GM23338 (cell line): ENCODE results near the gene SIM1. TPM values are rescaled to one million over a fixed set of nuclear protein-coding genes. Genes with fewer than 3 reads are reported as not detected.

ENCODE experiments used
- ATAC-seq: fragments of 200-7000 bp; cut with Tn5 transposase; 3 replicates; pipeline ENCODE4 v1.9.1; 2020
- DNase-seq: peaks from one replicate; pipeline ENCODE4 v3.0.0-alpha.2; 2015; ENCODE audit warnings: low spot score
- H2AFZ ChIP-seq: fragments of 200-600 bp; sonication (generic); 2 replicates; pipeline ENCODE4 v1.8.0; 2016; ENCODE audit warnings: antibody characterized with exemption, mild to moderate bottlenecking, moderate library complexity
- H3F3A ChIP-seq: fragments of 200-600 bp; sonication (generic); replicated peaks from 2 replicates; pipeline ENCODE4 v1.8.0; 2017; ENCODE audit warnings: antibody characterized with exemption, mixed run types, low read depth
- H3K27ac ChIP-seq: fragments of 200-600 bp; sonication (generic); 2 replicates; pipeline ENCODE4 v1.6.1; 2016; ENCODE audit warnings: low read depth
- H3K27me3 ChIP-seq: fragments of 200-600 bp; sonication (generic); 2 replicates; pipeline ENCODE4 v1.8.0; 2016; ENCODE audit warnings: mild to moderate bottlenecking, mixed run types, moderate library complexity; ENCODE audit not compliant: insufficient read depth
- H3K36me3 ChIP-seq: fragments of 200-600 bp; sonication (generic); 2 replicates; pipeline ENCODE4 v1.8.0; 2016; ENCODE audit warnings: mild to moderate bottlenecking; ENCODE audit not compliant: insufficient read depth
- H3K4me1 ChIP-seq: fragments of 200-600 bp; sonication (generic); 2 replicates; pipeline ENCODE4 v1.8.0; 2016; ENCODE audit warnings: mild to moderate bottlenecking, moderate library complexity; ENCODE audit not compliant: insufficient read depth
- H3K4me2 ChIP-seq: fragments of 200-600 bp; sonication (generic); 2 replicates; pipeline ENCODE4 v1.7.1; 2017; ENCODE audit warnings: mixed run types
- H3K4me3 ChIP-seq: fragments of 200-600 bp; sonication (generic); 2 replicates; pipeline ENCODE4 v1.6.1; 2016; ENCODE audit warnings: mixed run types
- H3K79me2 ChIP-seq: fragments of 200-600 bp; sonication (generic); replicated peaks from 2 replicates; pipeline ENCODE4 v1.8.0; 2017; ENCODE audit warnings: mild to moderate bottlenecking; ENCODE audit not compliant: insufficient read depth
- H3K9me2 ChIP-seq: fragments of 200-600 bp; sonication (generic); 2 replicates; pipeline ENCODE4 v1.8.0; 2017; ENCODE audit not compliant: insufficient read depth
- H4K20me1 ChIP-seq: fragments of 200-600 bp; sonication (generic); replicated peaks from 2 replicates; pipeline ENCODE4 v1.8.0; 2017; ENCODE audit warnings: mild to moderate bottlenecking; ENCODE audit not compliant: insufficient read depth
- H3K27ac Mint-ChIP-seq: 2 replicates; pipeline ENCODE4 v1.8.0; 2020; ENCODE audit warnings: inconsistent platforms, mild to moderate bottlenecking, moderate library complexity, mixed read lengths
- H3K27me3 Mint-ChIP-seq: 3 replicates; pipeline ENCODE4 v1.8.0; 2022; ENCODE audit warnings: low read depth, mild to moderate bottlenecking, moderate library complexity, mixed read lengths, inconsistent platforms; ENCODE audit not compliant: insufficient read depth, poor library complexity
- H3K36me3 Mint-ChIP-seq: 3 replicates; pipeline ENCODE4 v1.8.0; 2021; ENCODE audit warnings: low read depth, mild to moderate bottlenecking, inconsistent platforms, moderate library complexity, mixed read lengths
- H3K4me1 Mint-ChIP-seq: 3 replicates; pipeline ENCODE4 v1.8.0; 2020; ENCODE audit warnings: mild to moderate bottlenecking, inconsistent platforms, mixed read lengths
- H3K4me3 Mint-ChIP-seq: 3 replicates; pipeline ENCODE4 v1.8.0; 2021; ENCODE audit warnings: moderate library complexity, mild to moderate bottlenecking, inconsistent platforms, mixed read lengths
- H3K9me3 Mint-ChIP-seq: 3 replicates; pipeline ENCODE4 v1.8.0; 2020; ENCODE audit warnings: moderate library complexity, mild to moderate bottlenecking, inconsistent platforms, mixed read lengths
- CREB1 ChIP-seq: fragments of 250-450 bp; sonication (Bioruptor Pico); IDR thresholded peaks from 2 replicates; pipeline ENCODE4 v1.5.0; 2020; ENCODE audit warnings: low read depth, mild to moderate bottlenecking, moderate library complexity
- EZH2 ChIP-seq: fragments of 200-600 bp; sonication (generic); IDR thresholded peaks from one replicate; pipeline ENCODE4 v1.8.0; 2017; ENCODE audit warnings: antibody characterized with exemption, mild to moderate bottlenecking, low read depth; ENCODE audit not compliant: unreplicated experiment
- EZH2phosphoT487 ChIP-seq: fragments of 200-600 bp; sonication (generic); IDR thresholded peaks from one replicate; pipeline ENCODE4 v1.8.1; 2018; ENCODE audit warnings: antibody characterized with exemption; ENCODE audit not compliant: unreplicated experiment
- JUNB ChIP-seq: IDR thresholded peaks from one replicate; pipeline ENCODE4 v1.6.1; 2016; ENCODE audit warnings: antibody characterized with exemption; ENCODE audit not compliant: unreplicated experiment
- NANOG ChIP-seq: IDR thresholded peaks from 2 replicates; pipeline ENCODE4 v1.6.1; 2016; ENCODE audit warnings: antibody characterized with exemption, borderline replicate concordance
- POLR2AphosphoS5 ChIP-seq: IDR thresholded peaks from 2 replicates; pipeline ENCODE4 v1.6.1; 2016; ENCODE audit warnings: antibody characterized with exemption, low read depth
- STAT1 ChIP-seq: IDR thresholded peaks from one replicate; pipeline ENCODE4 v1.6.1; 2016; ENCODE audit warnings: antibody characterized with exemption; ENCODE audit not compliant: unreplicated experiment
- ZNF114 ChIP-seq: fragments of 250-450 bp; sonication (Bioruptor Pico); IDR thresholded peaks from 2 replicates; pipeline ENCODE4 v1.5.0; 2020; ENCODE audit warnings: mild to moderate bottlenecking, moderate library complexity
- ZNF331 ChIP-seq: fragments of 250-450 bp; sonication (Bioruptor Pico); IDR thresholded peaks from 2 replicates; pipeline ENCODE4 v1.5.0; 2020; ENCODE audit warnings: low read depth, mild to moderate bottlenecking, moderate library complexity
- polyA plus RNA-seq: library from polyadenylated mRNA; unstranded; fragments of >200 nt; fragmentation: Nextera tagmentation; extraction: Ambion mirVana; gene quantifications from 2 replicates; pipeline ENCODE4 v1.2.1, GENCODE V29; 2016
- total RNA-seq: library from RNA; depleted of rRNA; stranded (reverse); fragments of >200 nt; shearing (Covaris generic); gene quantifications from 2 replicates; pipeline ENCODE4 v1.2.3, GENCODE V29; 2014
- TF ChIP-seq, protein P1 (sequence below), 2 experiments: fragments of 200-600 bp in 1 of 2; sonication (generic) in 1 of 2; conservative IDR thresholded peaks; 2 replicates each; pipeline versions ENCODE4 v1.5.1 to v1.6.1; 2016 to 2017; ENCODE audit warnings: antibody characterized with exemption in 2 of 2, low read depth in 2 of 2, mild to moderate bottlenecking in 2 of 2, moderate library complexity in 1 of 2
- TF ChIP-seq, protein P2 (sequence below): IDR thresholded peaks from 2 replicates; pipeline ENCODE4 v1.6.1; 2016; ENCODE audit warnings: antibody characterized with exemption

SIM1 gene
- total and polyA plus RNA-seq, 2 experiments from 2014 or later, result 0.42 to 0.49 TPM

GRCh38 chr6:100372326-100373091, 92.2 kb downstream of the SIM1 start:
- H3K27ac ChIP-seq, result no peak overlapping the region
- H3K9me2 ChIP-seq, result no peaks in the 10 kb centered on the region
- H2AFZ ChIP-seq, result peak overlapping the region; percentile 90
- H3K4me1 ChIP-seq, result peaks cover 12% of the 10 kb centered on the region; the same call in 1 of the 2 replicates
- H3K27me3 ChIP-seq, result no peaks in the 10 kb centered on the region
- no peaks in the 10 kb centered on the region for H4K20me1 ChIP-seq
- Mint-ChIP-seq H3K36me3 (no peaks in the 10 kb centered on the region), H3K9me3 (no peaks in the 10 kb centered on the region), H3K4me1 (peaks cover 24% of the 10 kb centered on the region), H3K27me3 (no peaks in the 10 kb centered on the region), H3K27ac (no peak overlapping the region), H3K4me3 (no peak overlapping the region)
- H3K36me3 ChIP-seq, result no peaks in the 10 kb centered on the region
- no peak overlapping the region for H3K4me3 ChIP-seq
- DNase-seq (no peak), ATAC-seq (no peak)
- no peaks in the 10 kb centered on the region for H3K79me2 ChIP-seq
- TF ChIP-seq ZNF331 (no peak), EZH2phosphoT487 (no peak), ZNF114 (CRISPR knock-in tag) (no peak), NANOG (no peak), EZH2 (no peak)
- TF ChIP-seq, protein P1, sequence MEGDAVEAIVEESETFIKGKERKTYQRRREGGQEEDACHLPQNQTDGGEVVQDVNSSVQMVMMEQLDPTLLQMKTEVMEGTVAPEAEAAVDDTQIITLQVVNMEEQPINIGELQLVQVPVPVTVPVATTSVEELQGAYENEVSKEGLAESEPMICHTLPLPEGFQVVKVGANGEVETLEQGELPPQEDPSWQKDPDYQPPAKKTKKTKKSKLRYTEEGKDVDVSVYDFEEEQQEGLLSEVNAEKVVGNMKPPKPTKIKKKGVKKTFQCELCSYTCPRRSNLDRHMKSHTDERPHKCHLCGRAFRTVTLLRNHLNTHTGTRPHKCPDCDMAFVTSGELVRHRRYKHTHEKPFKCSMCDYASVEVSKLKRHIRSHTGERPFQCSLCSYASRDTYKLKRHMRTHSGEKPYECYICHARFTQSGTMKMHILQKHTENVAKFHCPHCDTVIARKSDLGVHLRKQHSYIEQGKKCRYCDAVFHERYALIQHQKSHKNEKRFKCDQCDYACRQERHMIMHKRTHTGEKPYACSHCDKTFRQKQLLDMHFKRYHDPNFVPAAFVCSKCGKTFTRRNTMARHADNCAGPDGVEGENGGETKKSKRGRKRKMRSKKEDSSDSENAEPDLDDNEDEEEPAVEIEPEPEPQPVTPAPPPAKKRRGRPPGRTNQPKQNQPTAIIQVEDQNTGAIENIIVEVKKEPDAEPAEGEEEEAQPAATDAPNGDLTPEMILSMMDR (conservative IDR thresholded peaks at IDR 0.05; ENCODE audit: low read depth in 2 of 2), result no peak
- H3K4me2 ChIP-seq, result no peak overlapping the region; the same call in 1 of the 2 replicates
- no peaks in the 10 kb centered on the region for H3F3A ChIP-seq

DNA sequence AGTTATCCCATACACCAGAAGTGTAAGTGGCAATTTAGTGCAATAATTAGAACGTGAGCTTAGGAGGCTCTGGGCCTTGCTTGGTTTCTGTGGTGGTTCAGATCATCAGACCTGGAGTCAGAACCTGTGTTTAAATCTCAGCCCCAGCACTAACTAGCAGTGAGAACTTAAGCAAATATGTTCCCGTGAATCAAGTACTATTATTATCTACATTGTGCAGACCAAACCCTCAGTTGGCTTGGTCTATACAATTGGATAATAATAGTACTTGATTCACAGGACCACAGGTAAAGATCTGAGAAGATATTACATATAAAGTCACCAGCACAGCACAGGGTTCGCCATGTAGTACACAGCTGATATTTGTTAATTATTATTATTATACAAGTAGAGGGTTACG, 93.1 kb downstream of the SIM1 start:
- no peak overlapping the region for H3K4me3 ChIP-seq
- no peaks in the 10 kb centered on the region for H3K79me2 ChIP-seq
- no peak for DNase-seq
- H3K4me2 ChIP-seq, result no peak overlapping the region
- H2AFZ ChIP-seq, result no peak overlapping the region
- H3K27me3 ChIP-seq, result no peaks in the 10 kb centered on the region
- H3K27ac ChIP-seq, result no peak overlapping the region
- H3K36me3 ChIP-seq, result no peaks in the 10 kb centered on the region
- H4K20me1 ChIP-seq, result no peaks in the 10 kb centered on the region
- no peaks in the 10 kb centered on the region for H3K9me2 ChIP-seq
- H3K27me3 Mint-ChIP-seq, result no peaks in the 10 kb centered on the region
- no peaks in the 10 kb centered on the region for H3K36me3 Mint-ChIP-seq
- no peaks in the 10 kb centered on the region for H3K9me3 Mint-ChIP-seq
- H3K27ac Mint-ChIP-seq, result no peak overlapping the region
- peaks cover 19% of the 10 kb centered on the region for H3K4me1 Mint-ChIP-seq
- ATAC-seq, result no peak
- H3F3A ChIP-seq, result no peaks in the 10 kb centered on the region
- no peak overlapping the region for H3K4me3 Mint-ChIP-seq
- peaks cover 10% of the 10 kb centered on the region; the same call in 1 of the 2 replicates for H3K4me1 ChIP-seq
- no peak for TF ChIP-seq STAT1
- TF ChIP-seq POLR2AphosphoS5, result no peak
- TF ChIP-seq NANOG, result no peak
- TF ChIP-seq EZH2phosphoT487, result no peak
- no peak for TF ChIP-seq CREB1
- TF ChIP-seq ZNF331, result no peak
- TF ChIP-seq ZNF114 (CRISPR knock-in tag), result no peak
- TF ChIP-seq JUNB, result no peak
- TF ChIP-seq, protein P2, sequence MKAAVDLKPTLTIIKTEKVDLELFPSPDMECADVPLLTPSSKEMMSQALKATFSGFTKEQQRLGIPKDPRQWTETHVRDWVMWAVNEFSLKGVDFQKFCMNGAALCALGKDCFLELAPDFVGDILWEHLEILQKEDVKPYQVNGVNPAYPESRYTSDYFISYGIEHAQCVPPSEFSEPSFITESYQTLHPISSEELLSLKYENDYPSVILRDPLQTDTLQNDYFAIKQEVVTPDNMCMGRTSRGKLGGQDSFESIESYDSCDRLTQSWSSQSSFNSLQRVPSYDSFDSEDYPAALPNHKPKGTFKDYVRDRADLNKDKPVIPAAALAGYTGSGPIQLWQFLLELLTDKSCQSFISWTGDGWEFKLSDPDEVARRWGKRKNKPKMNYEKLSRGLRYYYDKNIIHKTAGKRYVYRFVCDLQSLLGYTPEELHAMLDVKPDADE, result no peak
- TF ChIP-seq, protein P1 (conservative IDR thresholded peaks at IDR 0.05; ENCODE audit: low read depth in 2 of 2), result no peak
